GM12878 (cell line): ENCODE results near the gene SLC19A3. TPM values are rescaled to one million over a fixed set of nuclear protein-coding genes. Genes with fewer than 3 reads are reported as not detected.

Experiments
- ATAC-seq: fragments of 200-7000 bp; cut with Tn5 transposase; 3 replicates; pipeline ENCODE4 v1.9.1; 2020; ENCODE audit warnings: mild to moderate bottlenecking, moderate library complexity
- BruUV-seq: library from RNA; stranded (reverse); fragments of 400-500 nt; replicated peaks from 2 replicates; lab custom pipeline; 2021; lab: Mats Ljungman, UMichigan
- CTCF ChIA-PET: fragments of 300-600 bp; sonication (Branson Sonifier 250); formaldehyde crosslinking; extraction: SDS; loops from one replicate; lab custom pipeline; 2021; ENCODE audit warnings: inconsistent platforms; lab: Yijun Ruan, JAX
- POLR2A ChIA-PET: fragments of 350-600 bp; formaldehyde crosslinking; extraction: SDS; loops from one replicate; lab custom pipeline; 2021; ENCODE audit warnings: inconsistent platforms; lab: Charles Lee
- RAD21 ChIA-PET: fragments of 300-600 bp; sonication (Branson Sonifier 250); formaldehyde crosslinking; loops from one replicate; lab custom pipeline; 2023; ENCODE audit warnings: antibody characterized with exemption; ENCODE audit not compliant: unreplicated experiment; lab: Charles Lee
- SMC1A ChIA-PET: fragments of 300-600 bp; sonication (Branson Sonifier 250); formaldehyde crosslinking; loops from one replicate; lab custom pipeline; 2023; ENCODE audit not compliant: unreplicated experiment, uncharacterized antibody; lab: Charles Lee
- DNase-seq: peaks from one replicate; pipeline ENCODE4 v3.0.0-alpha.2; 2011; ENCODE audit warnings: low read depth, low spot score
- FAIRE-seq: peaks from 3 replicates; lab custom pipeline; 2011; peaks lifted over from hg19 to GRCh38; lab: Jason Lieb, UNC
- H2AFZ ChIP-seq: 2 replicates; pipeline ENCODE4 v1.6.0; 2011; ENCODE audit warnings: low read depth, low read length, control low read depth; ENCODE audit not compliant: control insufficient read depth
- H3K27ac ChIP-seq: 2 replicates; pipeline ENCODE4 v1.5.1; 2011; ENCODE audit warnings: control low read depth; ENCODE audit not compliant: control insufficient read depth, insufficient read depth
- H3K27me3 ChIP-seq, 2 experiments: replicated peaks in 1 of 2; 2 replicates each; pipeline versions ENCODE4 v1.6.0 to v1.6.1; 2011; ENCODE audit warnings: low read length in 1 of 2; ENCODE audit not compliant: control insufficient read depth in 2 of 2, insufficient read depth in 2 of 2
- H3K36me3 ChIP-seq, 2 experiments: 2 replicates each; pipeline ENCODE4 v1.5.1; 2011; ENCODE audit warnings: low read length in 1 of 2; ENCODE audit not compliant: control insufficient read depth in 2 of 2, insufficient read depth in 2 of 2
- H3K4me1 ChIP-seq: 2 replicates; pipeline ENCODE4 v1.6.1; 2011; ENCODE audit warnings: mild to moderate bottlenecking, low read length, moderate library complexity, mixed read lengths; ENCODE audit not compliant: control insufficient read depth, insufficient read depth
- H3K4me2 ChIP-seq: 2 replicates; pipeline ENCODE4 v1.6.0; 2011; ENCODE audit warnings: control low read depth; ENCODE audit not compliant: control insufficient read depth, insufficient read depth
- H3K4me3 ChIP-seq: fragments of 200-600 bp; sonication (generic); 2 replicates; pipeline ENCODE4 v1.5.1; 2016
- H3K79me2 ChIP-seq: 2 replicates; pipeline ENCODE4 v1.6.0; 2011; ENCODE audit warnings: low read length; ENCODE audit not compliant: control insufficient read depth, insufficient read depth
- H3K9ac ChIP-seq: 2 replicates; pipeline ENCODE4 v1.8.0; 2011; ENCODE audit warnings: low read length, control low read depth, mixed read lengths; ENCODE audit not compliant: control insufficient read depth, insufficient read depth
- H3K9me3 ChIP-seq: replicated peaks from 3 replicates; pipeline ENCODE4 v1.5.1; 2011; ENCODE audit warnings: mild to moderate bottlenecking, low read length; ENCODE audit not compliant: control insufficient read depth, insufficient read depth
- H4K20me1 ChIP-seq: 2 replicates; pipeline ENCODE4 v1.6.0; 2011; ENCODE audit not compliant: control insufficient read depth, insufficient read depth
- BCL3 ChIP-seq: IDR thresholded peaks from 2 replicates; pipeline ENCODE4 v1.6.1; 2011; ENCODE audit warnings: borderline replicate concordance, low read depth, mild to moderate bottlenecking, moderate library complexity, low read length; ENCODE audit not compliant: insufficient read depth, poor library complexity, severe bottlenecking
- ZBTB11 ChIP-seq: fragments of 450-650 bp; formaldehyde crosslinking; IDR thresholded peaks from 2 replicates; pipeline ENCODE4 v1.5.0; 2022; ENCODE audit warnings: mild to moderate bottlenecking, missing genetic modification characterization
- ZNF207 ChIP-seq: fragments of 450-650 bp; IDR thresholded peaks from 2 replicates; pipeline ENCODE4 v1.6.1; 2014; ENCODE audit warnings: antibody characterized with exemption, mild to moderate bottlenecking, borderline replicate concordance
- WGBS: methylation state at CpG from one replicate; pipeline ENCODE4 v1.1.6; 2016; ENCODE audit warnings: low lambda C conversion rate; ENCODE audit not compliant: insufficient replicate concordance, insufficient coverage; ENCODE audit errors: missing lambda C conversion rate; 5-methylcytosine and 5-hydroxymethylcytosine counted together
- in situ Hi-C: fragments of 300-500 bp; cut with MboI; formaldehyde crosslinking; loops from 9 replicates; pipeline ENCODE4 v1.14.3; 2018; ENCODE audit warnings: mixed read lengths
- intact Hi-C: fragments of 100-400 bp; cut with micrococcal nuclease; formaldehyde crosslinking; loops from one replicate; pipeline ENCODE4 v1.14.2; 2022; ENCODE audit not compliant: unreplicated experiment
- polyA plus RNA-seq, 11 experiments: library from polyadenylated mRNA; depleted of rRNA in 4 of 11; unstranded in 6 of 11; stranded (reverse) in 5 of 11; fragments of >200 nt; fragmentation: Nextera tagmentation in 4 of 11; fragmentation: Illumina TruSeq in 1 of 11; extraction: Ambion mirVana in 4 of 11; extraction: Trizol in 1 of 11; gene quantifications; 1 replicate in 1 of 11; 2 replicates in 10 of 11; pipeline versions ENCODE4 v1.2.1 to v1.2.3, GENCODE V29; 2011 to 2016; ENCODE audit warnings: inconsistent platforms in 2 of 11, missing spikeins in 2 of 11, low read depth in 1 of 11
- total RNA-seq, 4 experiments: library from RNA; depleted of rRNA in 3 of 4; stranded (reverse); fragments of >200 nt in 3 of 4; fragmentation: Illumina TruSeq in 1 of 4; extraction: Trizol in 1 of 4; gene quantifications; 2 replicates each; pipeline versions ENCODE4 v1.2.1 to v1.2.3, GENCODE V29; 2013 to 2021

The SLC19A3 gene
- total and polyA plus RNA-seq, 10 of the 15 experiments (the other 5 are each of a cell fraction or from before 2014, with no cell fraction given): not detected

- Histone ChIP-seq H3K36me3 (no peaks in the 10 kb centered on the region), H3K4me3 (no peak overlapping the region), H3K27ac (no peak overlapping the region), H4K20me1 (no peaks in the 10 kb centered on the region), H3K4me1 (no peaks in the 10 kb centered on the region), H3K4me2 (no peak overlapping the region), H3K79me2 (no peaks in the 10 kb centered on the region), H3K9me3 (no peaks in the 10 kb centered on the region), H3K27me3 (no peaks in the 10 kb centered on the region), H3K9ac (no peak overlapping the region), H2AFZ (no peak overlapping the region)
- BruUV-seq: no TSS peak
- TF ChIP-seq ZBTB11 (CRISPR knock-in tag) (no peak), BCL3 (no peak), ZNF207 (no peak)
- ChIA-PET POLR2A (no interaction called here), SMC1A (no interaction called here), CTCF (interaction anchor here (1.4 kb wide), 2 partner anchors 100 to 225 kb away, joined by 4 to 6 read pairs; no protein-coding TSS in a partner anchor), RAD21 (no interaction called here)
- ATAC-seq: no peak
- in situ Hi-C loops (no loop called here), intact Hi-C loops (no loop called here)
- no peak for DNase-seq
- no peak for FAIRE-seq
- 17% methylated on average over 6 of the region's 6 CpGs for WGBS
Observed at GRCh38 chr2:227665189-227665940, 52.5 kb downstream of the SLC19A3 start.
